Right cardiac atrium (tissue), 5 donors: ENCODE measurements around the gene CRTAC1. TPM values are rescaled to one million over a fixed set of nuclear protein-coding genes. Genes with fewer than 3 reads are reported as not detected.

ENCODE experiments used
- ATAC-seq, 2 donors: fragments of 200-7000 bp; cut with Tn5 transposase; one replicate each; pipeline versions ENCODE4 v1.8.0 to v1.9.1; 2020; ENCODE audit warnings: moderate library complexity in 2 of 2, mild to moderate bottlenecking in 1 of 2
- DNase-seq, 3 donors: peaks; one replicate each; pipeline ENCODE4 v3.0.0-alpha.2; 2020
- H3K27ac ChIP-seq: one replicate; pipeline ENCODE4 v1.5.1; 2013; ENCODE audit warnings: mild to moderate bottlenecking, low read length, control low read depth, moderate library complexity
- H3K27me3 ChIP-seq: one replicate; pipeline ENCODE4 v1.6.1; 2013; ENCODE audit not compliant: control insufficient read depth, insufficient read depth
- H3K4me1 ChIP-seq: one replicate; pipeline ENCODE4 v1.6.1; 2013; ENCODE audit warnings: low read length; ENCODE audit not compliant: control insufficient read depth, insufficient read depth
- H3K4me3 ChIP-seq: one replicate; pipeline ENCODE4 v1.5.1; 2013; ENCODE audit warnings: low read length, control low read depth
- H3K9me3 ChIP-seq: one replicate; pipeline ENCODE4 v1.6.1; 2013; ENCODE audit warnings: low read length; ENCODE audit not compliant: control insufficient read depth
- WGBS: extraction: QIAGEN DNeasy Blood & Tissue Kit; methylation state at CpG from one replicate; pipeline ENCODE4 v1.1.7; 2013; 5-methylcytosine and 5-hydroxymethylcytosine counted together
- intact Hi-C, 4 donors: fragments of 100-400 bp; cut with DNase I; formaldehyde crosslinking; loops; one replicate each; pipeline versions ENCODE4 v1.11.0 to v1.14.0; 2022 to 2023
- polyA plus RNA-seq: library from polyadenylated mRNA; stranded (reverse); fragments of 200-250 nt; gene quantifications from one replicate; pipeline ENCODE4 v1.2.3, GENCODE V29; 2013
- total RNA-seq, 4 donors: library from RNA; stranded (reverse); fragmentation: NEBNext Ultra II Directional; extraction: Animal tissue kit (Norgen Biotek cat#: 25700); gene quantifications; one replicate each; pipeline ENCODE4 v1.2.1, GENCODE V29; 2021
- donor health status: healthy with polysubstance abuse.
- donor health status: DM: no; HTN: yes; CAD: no.
- donor health status: DM: no; HTN: no; CAD: no.
- donor health status: DM: no; HTN: yes; CAD: no; lungs with severe emphysema.
- donor health status: DM: yes; HTN: yes; CAD: no.

The CRTAC1 gene
- total and polyA plus RNA-seq, 5 donors: 7.3 to 38.2 (median 12.9) TPM

- no peak overlapping the region for H3K27ac ChIP-seq
- intact Hi-C loops: no loop called here
- no peak overlapping the region for H3K4me3 ChIP-seq
- H3K27me3 ChIP-seq: no peaks in the 10 kb centered on the region
- DNase-seq: no peak
- WGBS: 29% methylated on average over 5 of the region's 5 CpGs
- no peaks in the 10 kb centered on the region for H3K4me1 ChIP-seq
- ATAC-seq: no peak
- peaks cover under 1% of the 10 kb centered on the region for H3K9me3 ChIP-seq
These were observed 90.9 kb downstream of the CRTAC1 start for GRCh38 chr10:97939446-97939990.

DNA sequence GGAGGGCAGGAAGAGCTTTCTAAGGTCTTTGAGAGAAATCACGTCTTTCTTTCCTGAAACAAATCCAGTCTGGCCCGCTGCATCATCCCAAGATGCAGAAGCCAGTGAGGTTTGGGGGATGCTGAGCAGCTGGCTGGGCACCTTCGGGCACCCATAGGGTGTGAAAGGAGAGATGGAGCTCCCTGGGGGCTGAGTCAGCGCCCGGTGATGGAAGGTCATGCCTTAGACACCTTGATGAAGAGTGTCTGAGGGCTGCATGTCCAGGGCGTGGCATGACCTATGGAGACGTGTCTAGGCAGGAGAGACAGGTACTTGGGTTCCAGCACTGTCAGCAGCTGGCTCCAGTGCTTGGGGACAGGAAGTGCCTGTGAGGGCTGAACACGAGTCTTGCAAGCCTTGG lies 92.5 kb downstream of the CRTAC1 start:
- Histone ChIP-seq H3K27ac (no peak overlapping the region), H3K4me1 (no peaks in the 10 kb centered on the region), H3K27me3 (no peaks in the 10 kb centered on the region), H3K9me3 (no peaks in the 10 kb centered on the region), H3K4me3 (no peak overlapping the region)
- DNase-seq: no peak
- intact Hi-C loops: no loop called here
- 66% methylated on average over 8 of the region's 8 CpGs for WGBS
- ATAC-seq: no peak

DNA sequence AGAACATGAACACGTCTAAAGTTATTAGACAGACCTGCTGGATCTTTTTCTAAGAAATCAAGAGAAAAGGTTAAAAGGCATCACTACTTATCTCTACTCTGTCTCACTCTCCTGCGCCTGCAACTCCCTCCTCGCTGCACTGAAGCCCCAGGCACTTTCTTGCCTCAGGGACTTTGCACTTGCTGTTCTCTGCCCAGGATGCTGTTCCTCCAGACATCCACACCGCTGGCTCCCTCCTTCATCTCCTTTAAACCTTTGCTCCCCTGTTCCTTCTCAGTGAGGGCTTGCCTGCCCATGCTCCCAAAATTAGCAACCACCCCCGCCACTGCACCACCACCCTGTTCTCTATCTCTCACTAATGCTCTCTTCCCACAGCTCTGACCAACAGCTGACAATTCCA lies 93.4 kb downstream of the CRTAC1 start:
- Histone ChIP-seq H3K4me3 (no peak overlapping the region), H3K27me3 (no peaks in the 10 kb centered on the region), H3K9me3 (no peaks in the 10 kb centered on the region), H3K27ac (no peak overlapping the region), H3K4me1 (no peaks in the 10 kb centered on the region)
- ATAC-seq: no peak
- WGBS: 74% methylated on average over 5 of the region's 5 CpGs
- intact Hi-C loops: no loop called here
- no peak for DNase-seq

DNA sequence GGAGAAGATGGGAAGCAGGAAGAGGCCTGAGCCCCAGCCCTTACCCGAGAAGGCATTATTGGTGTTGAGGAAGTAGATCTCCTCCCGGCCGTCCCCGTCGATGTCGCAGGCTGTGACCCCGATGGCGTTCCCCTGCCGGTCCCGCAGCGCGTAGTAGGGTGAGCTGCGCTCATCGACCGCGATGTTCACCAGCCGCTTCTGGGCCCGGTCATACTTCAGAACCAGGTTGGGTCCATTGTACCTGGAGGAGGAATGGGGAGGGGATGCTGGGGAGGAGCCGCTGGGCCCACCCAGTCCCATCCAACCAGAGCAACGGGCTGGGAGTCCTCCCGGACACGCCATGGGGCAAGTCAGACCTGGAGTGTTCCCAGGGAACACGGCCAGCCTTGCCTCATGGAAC lies 94.3 kb downstream of the CRTAC1 start:
- H3K4me1 ChIP-seq: no peaks in the 10 kb centered on the region

GRCh38 chr10:97932932-97933530 lies 97.4 kb downstream of the CRTAC1 start:
- Histone ChIP-seq H3K9me3 (no peaks in the 10 kb centered on the region), H3K27me3 (no peaks in the 10 kb centered on the region), H3K4me3 (no peak overlapping the region), H3K27ac (no peak overlapping the region), H3K4me1 (no peaks in the 10 kb centered on the region)
- ATAC-seq: no peak
- 90% methylated on average over 10 of the region's 10 CpGs for WGBS
- intact Hi-C loops: no loop called here
- no peak for DNase-seq

More for the DNA sequence above, 94.3 kb downstream of the CRTAC1 start:
- no peak for ATAC-seq
- DNase-seq: peak in 1 of 3 donors; percentile 47
- Histone ChIP-seq H3K4me3 (no peak overlapping the region), H3K9me3 (no peaks in the 10 kb centered on the region), H3K27me3 (no peaks in the 10 kb centered on the region), H3K27ac (no peak overlapping the region)
- intact Hi-C loops: no loop called here
- WGBS: 87% methylated on average over 23 of the region's 23 CpGs

DNA sequence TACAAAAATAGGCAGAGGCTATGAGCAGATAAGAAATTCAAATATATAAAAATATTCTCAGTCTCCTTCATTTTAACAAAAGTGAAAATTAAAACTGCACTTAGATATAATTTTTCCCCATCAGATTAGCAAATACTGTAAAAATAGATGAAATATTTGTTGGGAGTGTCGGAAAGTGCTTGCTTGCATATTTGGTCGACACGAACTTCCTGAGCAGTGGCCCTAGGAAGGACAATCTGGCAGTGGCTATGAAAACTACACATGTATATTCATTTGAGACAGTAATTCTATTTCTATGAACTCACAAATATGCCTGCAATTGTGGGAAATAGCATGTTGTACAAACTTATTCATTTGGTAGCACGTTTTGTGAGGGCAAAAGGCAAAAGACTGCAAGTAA lies 99.4 kb downstream of the CRTAC1 start:
- Histone ChIP-seq H3K27ac (no peak overlapping the region), H3K4me1 (no peaks in the 10 kb centered on the region), H3K9me3 (no peaks in the 10 kb centered on the region), H3K4me3 (no peak overlapping the region), H3K27me3 (no peaks in the 10 kb centered on the region)
- ATAC-seq (no peak), DNase-seq (no peak)
- intact Hi-C loops: no loop called here
- 49% methylated on average over 4 of the region's 4 CpGs for WGBS

DNA sequence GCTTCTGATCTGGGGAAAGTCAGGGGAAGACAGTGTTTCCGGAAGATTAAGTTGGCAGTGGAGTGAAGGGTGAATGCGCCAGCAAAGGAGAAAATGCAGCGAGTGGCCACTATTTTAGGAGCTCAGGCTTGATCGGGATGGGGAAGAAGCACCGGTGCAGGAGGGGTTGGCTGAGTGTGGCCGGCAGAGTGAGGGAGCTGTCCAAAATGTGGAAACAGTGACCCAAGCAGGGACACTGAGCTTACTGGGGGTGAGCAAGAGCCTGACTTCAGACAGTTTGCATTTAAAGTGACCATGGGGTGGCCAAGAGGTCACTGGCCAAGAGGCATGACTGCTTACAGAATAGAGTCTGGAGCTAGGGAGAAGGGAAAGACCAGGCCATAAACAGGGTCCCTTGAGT lies 101.5 kb downstream of the CRTAC1 start:
- H3K27ac ChIP-seq: no peak overlapping the region
- intact Hi-C loops: loop anchor here in 2 of 4 donors (5.0 to 10.0 kb wide), 2 partner anchors 96 to 98 kb away; no protein-coding TSS in a partner anchor
- DNase-seq (no peak), ATAC-seq (no peak)
- H3K27me3 ChIP-seq: no peaks in the 10 kb centered on the region
- H3K9me3 ChIP-seq: no peaks in the 10 kb centered on the region
- no peak overlapping the region for H3K4me3 ChIP-seq
- H3K4me1 ChIP-seq: no peaks in the 10 kb centered on the region
- WGBS: 46% methylated on average over 6 of the region's 6 CpGs

DNA sequence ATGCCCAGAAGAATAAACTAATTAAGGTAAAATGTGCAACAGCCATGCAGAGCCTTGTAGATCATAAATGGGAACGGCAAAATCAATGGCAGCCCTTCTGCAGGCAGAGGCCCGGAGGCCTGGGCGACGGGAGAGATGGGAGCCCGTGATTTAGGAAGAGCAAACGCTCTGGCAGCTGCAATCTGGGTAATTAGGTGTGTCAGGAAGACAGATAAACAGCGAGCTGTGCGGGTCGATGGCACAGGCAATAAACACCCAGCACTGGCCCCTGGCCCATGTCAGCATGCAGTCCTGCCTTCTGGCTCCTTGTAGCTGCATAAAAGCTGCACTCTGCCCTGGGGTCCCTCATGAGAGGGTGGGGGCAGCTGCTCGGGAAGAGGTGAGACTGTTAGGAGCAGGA lies 102.8 kb downstream of the CRTAC1 start:
- Histone ChIP-seq H3K27me3 (no peaks in the 10 kb centered on the region), H3K27ac (no peak overlapping the region), H3K4me1 (no peaks in the 10 kb centered on the region), H3K4me3 (no peak overlapping the region), H3K9me3 (no peaks in the 10 kb centered on the region)
- ATAC-seq (no peak), DNase-seq (no peak)
- 52% methylated on average over 10 of the region's 10 CpGs for WGBS
- intact Hi-C loops: loop anchor here in 2 of 4 donors (5.0 to 10.0 kb wide), 2 partner anchors 97 to 100 kb away; no protein-coding TSS in a partner anchor

DNA sequence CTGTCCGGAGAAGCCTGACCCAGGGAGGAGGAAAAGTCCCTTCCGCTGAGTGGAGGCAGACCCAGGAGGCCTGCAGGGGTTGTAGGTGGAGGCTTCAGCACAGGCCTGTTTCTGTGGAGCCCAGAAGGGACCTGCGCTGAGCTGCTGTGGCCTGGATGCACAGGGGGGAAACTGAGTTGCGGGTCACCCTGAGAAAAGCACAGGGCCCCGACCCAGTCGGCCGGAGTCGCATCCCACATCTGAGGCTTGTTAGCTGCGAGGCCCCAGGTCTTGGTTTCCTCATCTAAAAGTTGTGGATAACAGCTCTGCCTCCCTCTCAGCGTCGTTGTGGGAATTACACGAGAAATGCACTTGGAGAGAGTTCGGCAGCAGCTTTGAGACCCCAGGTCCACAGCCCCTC lies 104.4 kb downstream of the CRTAC1 start:
- Histone ChIP-seq H3K9me3 (no peaks in the 10 kb centered on the region), H3K4me1 (peaks cover 2% of the 10 kb centered on the region), H3K4me3 (no peak overlapping the region), H3K27me3 (no peaks in the 10 kb centered on the region), H3K27ac (no peak overlapping the region)
- ATAC-seq (no peak), DNase-seq (no peak)
- WGBS: 88% methylated on average over 13 of the region's 13 CpGs
- intact Hi-C loops: loop anchor here in 2 of 4 donors (5.0 to 10.0 kb wide), 2 partner anchors 99 to 101 kb away; no protein-coding TSS in a partner anchor

DNA sequence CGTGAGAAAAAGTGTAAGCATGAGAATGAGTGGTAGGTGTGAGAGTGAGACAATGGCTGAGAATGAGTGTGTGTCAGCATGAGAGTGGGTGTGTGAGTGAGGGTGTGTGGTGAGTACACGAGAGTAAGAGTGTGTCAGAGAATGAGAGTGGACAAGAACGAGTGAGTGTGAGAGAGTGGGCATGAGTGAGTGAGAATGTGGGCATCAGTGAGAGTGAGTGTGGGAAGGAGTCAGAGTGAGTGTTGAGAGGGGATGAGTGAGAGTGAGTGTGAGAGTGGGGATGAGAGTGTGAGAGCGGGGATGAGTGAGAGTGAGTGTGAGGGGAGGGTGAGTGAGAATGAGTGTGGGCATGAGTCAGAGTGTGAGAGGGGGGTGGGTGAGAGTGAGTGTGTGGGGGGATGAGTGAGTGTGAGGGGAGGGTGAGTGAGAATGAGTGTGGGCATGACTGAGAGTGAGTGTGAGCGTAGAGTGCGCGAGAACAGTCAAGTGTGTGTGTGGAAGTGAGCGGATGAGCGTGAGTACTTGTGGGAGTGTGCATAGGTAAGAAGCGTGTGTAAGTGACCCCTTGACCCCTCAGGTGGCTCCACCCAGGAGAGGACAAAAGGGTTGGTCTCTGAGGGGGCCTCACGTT lies 105.0 kb downstream of the CRTAC1 start:
- ATAC-seq (no peak), DNase-seq (no peak)
- Histone ChIP-seq H3K4me1 (peaks cover 2% of the 10 kb centered on the region), H3K27ac (no peak overlapping the region), H3K4me3 (no peak overlapping the region), H3K27me3 (no peaks in the 10 kb centered on the region), H3K9me3 (no peaks in the 10 kb centered on the region)
- intact Hi-C loops: loop anchor here in 2 of 4 donors (5.0 to 10.0 kb wide), 2 partner anchors 99 to 102 kb away; no protein-coding TSS in a partner anchor
- WGBS: 84% methylated on average over 11 of the region's 11 CpGs

DNA sequence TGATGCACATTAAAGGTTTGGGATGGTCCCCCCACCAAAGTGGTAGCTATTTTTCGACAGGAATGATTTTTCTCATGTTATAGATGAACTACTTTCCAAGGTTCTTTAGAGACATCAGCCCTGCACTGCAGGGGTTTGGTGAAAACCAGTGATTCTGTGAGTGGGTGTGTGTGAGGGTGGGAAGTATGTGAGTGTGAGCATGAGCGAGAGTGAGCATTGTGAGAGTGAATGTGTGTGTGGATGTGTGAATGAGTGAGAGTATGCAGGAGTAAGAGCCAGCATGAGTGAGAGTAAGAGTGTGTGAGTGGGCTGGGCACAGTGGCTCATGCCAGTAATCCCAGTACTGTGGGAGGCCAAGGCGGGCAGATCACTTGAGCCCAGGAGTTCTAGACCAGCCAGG lies 105.7 kb downstream of the CRTAC1 start:
- DNase-seq (no peak), ATAC-seq (no peak)
- 47% methylated on average over 3 of the region's 3 CpGs for WGBS
- Histone ChIP-seq H3K27ac (no peak overlapping the region), H3K9me3 (no peaks in the 10 kb centered on the region), H3K4me1 (peaks cover 2% of the 10 kb centered on the region), H3K4me3 (no peak overlapping the region), H3K27me3 (no peaks in the 10 kb centered on the region)
- intact Hi-C loops: loop anchor here in 2 of 4 donors (5.0 to 10.0 kb wide), 3 partner anchors 100 to 118 kb away; no protein-coding TSS in a partner anchor
